GM18858 (cell line): ENCODE measurements around the gene GAD2.

Experiments
- ATAC-seq: cut with Tn5 transposase; IDR thresholded peaks from one replicate; pipeline ENCODE4 v1.9.1; 2021; ENCODE audit not compliant: unreplicated experiment

The GAD2 gene

DNA sequence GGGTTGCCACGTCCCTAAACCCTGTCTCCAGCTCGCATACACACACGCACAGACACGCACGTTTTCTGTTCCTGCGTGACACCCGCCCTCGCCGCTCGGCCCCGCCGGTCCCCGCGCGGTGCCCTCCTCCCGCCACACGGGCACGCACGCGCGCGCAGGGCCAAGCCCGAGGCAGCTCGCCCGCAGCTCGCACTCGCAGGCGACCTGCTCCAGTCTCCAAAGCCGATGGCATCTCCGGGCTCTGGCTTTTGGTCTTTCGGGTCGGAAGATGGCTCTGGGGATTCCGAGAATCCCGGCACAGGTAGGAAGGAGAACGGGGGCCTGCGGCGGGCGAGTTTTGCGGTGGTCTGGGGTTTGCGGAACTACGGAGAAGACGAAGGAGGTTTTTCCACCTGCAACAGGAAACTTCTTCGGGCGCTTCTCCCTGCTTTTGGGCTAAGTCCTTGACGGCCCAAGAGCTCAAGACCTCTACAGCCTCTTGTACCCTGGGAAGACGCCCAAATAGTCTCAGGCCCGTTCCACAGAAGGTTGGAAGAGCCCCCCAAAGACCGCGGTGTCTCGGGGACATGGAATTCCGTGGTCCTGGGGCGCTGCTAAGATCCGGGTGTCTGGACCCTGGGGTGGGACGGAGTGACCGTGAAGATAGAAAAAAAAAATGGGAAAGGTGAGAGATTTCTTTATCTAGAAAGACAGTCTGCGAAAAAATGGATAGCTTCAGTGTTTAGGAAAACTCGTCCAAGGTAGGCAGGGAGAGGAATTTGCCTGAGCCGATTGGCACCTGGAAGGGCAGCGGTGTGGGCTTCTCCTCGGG, at the start of gene GAD2:
GAD2 (plus strand) TSS at position 190 of the 811 bp plus-strand sequence; CDS start at position 226, 36 bp downstream.
- no peak for ATAC-seq

DNA sequence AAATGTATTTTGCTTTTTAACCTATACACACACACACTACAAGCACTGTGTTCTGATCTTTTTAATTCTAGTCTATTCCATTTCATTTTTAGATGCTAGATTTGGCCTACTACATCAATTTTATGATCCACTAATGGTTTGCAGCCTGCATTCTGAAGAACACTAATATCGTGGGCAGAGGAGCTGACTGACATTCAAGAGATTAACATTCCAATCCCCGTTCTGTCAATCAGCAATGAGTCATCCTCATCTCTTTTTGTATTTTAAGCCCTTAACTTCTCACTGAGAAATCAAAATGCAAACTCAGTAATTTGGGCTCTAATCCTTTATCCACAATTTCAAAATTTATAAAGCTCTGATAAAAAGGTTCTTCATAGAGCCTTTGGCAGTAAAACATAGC, 47.1 kb upstream of the GAD2 start:
- no peak for ATAC-seq

GRCh38 chr10:26172131-26172530, 44.4 kb upstream of the GAD2 start:
- ATAC-seq, result no peak

DNA sequence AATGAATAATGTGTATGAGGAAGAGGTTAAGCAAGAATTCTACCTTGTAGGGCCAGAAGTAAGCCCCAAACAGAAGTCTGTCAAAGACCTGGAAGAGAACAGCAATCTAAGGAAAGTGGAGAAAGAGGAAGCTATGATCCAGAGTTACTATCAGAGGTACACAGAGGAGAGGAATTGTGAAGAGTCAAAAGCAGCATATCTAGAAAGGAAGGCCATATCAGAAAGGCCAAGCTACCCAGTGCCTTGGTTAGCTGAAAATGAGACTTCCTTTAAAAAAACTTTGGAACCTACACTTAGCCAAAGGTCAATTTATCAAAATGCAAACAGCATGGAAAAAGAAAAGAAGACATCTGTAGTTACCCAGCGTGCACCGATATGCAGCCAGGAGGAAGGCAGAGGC, 42.7 kb upstream of the GAD2 start:
- ATAC-seq, result no peak

DNA sequence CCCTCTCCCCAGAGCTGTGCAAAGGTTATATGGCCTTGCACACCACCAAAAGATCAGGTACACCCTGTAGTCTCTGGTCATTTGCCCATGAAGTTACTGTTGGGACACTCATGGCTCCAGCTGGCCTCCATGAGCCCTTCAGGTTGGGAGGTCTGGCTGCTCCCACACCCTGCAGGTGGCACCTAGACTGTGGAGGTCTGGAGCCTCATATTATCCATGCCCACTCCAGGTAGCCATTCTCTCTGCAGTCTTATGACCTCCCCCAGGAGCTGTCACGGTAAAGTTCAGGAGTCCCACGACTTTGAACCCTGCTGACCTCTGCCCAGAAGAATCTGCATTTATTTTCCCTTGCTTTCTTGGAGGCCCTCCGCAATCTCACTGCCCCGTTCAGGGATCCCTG, 39.2 kb upstream of the GAD2 start:
- ATAC-seq, result no peak

GRCh38 chr10:26194275-26194674, 22.3 kb upstream of the GAD2 start:
- no peak for ATAC-seq

DNA sequence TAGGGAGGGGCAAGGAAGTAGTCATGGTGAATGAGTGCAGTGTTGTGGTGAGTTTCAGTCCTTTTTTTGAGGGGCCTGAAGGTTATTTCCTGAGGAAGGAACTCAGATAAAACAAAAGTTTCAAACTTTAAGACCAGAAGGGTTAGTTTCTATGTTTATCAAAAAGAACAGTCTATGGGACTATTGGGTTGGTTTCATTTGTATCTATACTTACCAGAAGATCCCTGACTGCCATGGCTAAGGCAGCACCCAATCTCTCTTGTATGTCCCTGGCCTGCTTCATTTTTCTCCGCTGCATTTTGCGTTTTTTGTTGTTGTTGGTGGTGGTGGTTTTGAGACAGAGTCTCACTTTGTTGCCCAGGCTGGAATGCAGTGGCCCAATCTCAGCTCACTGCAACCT, 19.3 kb upstream of the GAD2 start:
- ATAC-seq, result no peak

DNA sequence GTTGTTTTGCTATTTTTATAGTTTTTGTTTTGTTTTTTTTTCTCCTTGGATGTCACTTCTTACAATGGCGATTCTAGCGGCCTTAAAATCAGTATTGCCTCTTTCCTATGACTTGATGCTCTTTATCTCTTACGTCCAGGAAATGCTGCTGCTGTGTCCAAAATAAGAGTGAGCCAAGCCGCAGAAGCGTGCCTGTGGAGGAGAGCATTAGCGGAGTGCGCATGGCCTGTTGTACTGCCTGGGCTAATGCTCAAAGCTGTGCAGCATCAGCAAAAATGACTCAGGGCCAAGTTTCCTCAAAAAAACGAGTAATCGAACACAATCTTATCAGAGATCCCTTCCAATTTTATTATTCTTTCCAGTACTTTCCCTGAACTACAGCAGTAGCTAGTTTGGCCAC, 18.5 kb upstream of the GAD2 start:
- ATAC-seq, result no peak

DNA sequence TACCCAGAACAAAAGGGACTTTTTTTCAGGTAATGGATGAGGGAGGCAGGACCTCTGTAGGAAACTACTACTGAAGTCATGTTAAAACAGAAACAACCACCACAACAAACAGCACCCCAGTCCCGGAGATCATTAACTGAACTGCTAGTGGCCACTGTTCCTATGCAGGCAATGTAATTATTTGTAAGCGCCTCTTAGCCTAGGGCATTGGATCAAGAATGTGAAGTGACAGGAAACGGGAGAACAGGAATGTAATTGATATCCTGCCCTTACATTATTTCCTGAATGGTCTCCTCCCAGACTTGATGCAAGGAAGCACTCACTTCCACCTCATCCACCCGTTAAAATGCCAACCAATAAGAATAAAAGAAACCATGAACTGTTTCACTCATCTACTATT, 16.7 kb upstream of the GAD2 start:
- no peak for ATAC-seq

DNA sequence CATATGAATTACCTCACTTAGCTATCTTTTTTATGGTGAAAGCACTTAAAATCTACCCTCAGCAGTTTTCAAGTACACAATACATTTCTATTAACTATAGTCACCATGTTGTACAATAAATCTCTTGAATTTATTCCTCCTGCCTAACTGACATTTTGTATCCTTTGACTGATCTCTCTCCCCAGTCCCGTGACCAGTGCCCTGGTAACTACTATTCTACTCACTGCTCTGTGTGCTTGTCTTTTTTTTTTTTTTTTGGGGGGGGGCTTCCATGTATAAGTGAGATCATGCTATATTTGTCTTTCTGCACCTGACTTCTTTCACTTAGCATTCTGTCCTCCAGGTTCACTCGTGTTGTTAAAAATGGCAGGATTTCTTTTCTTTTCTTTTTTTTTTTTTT, 11.4 kb upstream of the GAD2 start:
- no peak for ATAC-seq

DNA sequence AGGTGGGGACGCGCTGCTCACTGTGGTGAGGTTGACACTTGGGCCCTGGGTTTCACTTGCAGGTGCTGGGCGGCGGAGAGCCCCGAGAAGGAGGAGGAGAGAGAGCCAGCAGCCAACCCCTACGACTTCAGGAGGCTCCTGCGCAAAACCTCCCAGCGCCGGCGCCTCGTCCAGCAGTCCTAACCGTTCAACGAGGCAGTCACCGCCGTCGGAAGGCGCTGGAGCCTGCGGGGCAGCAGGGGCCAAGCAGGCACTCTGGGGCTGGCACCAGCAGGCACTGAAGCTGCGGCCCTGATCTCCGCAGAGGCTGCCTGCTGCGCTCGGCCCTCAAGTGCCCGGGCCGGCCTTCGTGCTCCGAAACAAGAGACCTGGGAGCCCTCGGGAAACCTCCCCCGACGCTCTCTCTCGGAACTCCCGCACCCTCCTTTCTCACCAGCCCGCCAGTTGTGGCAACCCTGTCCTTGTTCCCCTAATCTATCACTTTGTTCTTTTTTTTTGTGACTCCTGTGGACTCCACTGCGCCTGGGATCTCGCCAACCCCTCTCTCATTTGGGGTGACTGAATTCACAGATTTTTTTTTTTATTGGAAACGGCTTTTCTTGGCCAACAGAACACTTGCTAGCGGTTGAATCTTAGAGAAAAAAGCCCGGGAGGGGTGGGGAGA, 4.7 kb upstream of the GAD2 start:
- no peak for ATAC-seq

- no peak for ATAC-seq
These were observed 4.1 kb upstream of the GAD2 start for GRCh38 chr10:26212511-26212910.

DNA sequence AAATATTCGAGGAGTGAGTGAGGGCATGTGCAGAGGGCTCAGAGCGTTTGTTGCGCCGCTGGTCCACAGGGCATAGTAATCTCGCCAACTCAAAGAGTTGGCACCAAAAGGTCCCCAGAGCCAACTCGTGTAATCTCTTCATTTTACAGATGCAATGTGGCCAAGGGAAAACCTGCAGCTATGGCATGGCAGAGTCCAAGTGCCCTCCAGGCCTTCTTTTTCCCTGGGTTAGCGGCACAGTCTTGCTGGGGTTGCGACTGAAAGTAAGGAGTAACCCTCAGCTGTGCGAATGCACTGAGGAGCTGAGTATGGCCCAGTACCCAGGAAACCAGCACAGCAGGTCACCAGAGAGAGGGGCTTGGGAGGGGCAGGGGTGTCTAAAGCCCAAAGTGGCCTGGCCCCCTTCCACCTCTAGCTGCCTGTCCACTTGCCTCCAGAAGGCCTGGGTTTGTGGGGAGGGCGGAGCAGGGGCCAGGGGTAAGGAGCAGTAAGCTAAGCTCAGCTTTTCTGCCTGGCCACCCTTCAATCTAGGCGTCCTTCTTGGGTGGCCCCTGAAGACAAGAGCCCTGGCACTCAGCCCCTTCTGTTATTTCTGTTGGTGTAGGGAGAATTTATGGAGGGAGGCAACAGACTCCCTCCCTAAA, 3.3 kb upstream of the GAD2 start:
- no peak for ATAC-seq

GRCh38 chr10:26214004-26214403, 2.6 kb upstream of the GAD2 start:
- ATAC-seq, result no peak

GRCh38 chr10:26214551-26215395, 1.8 kb upstream of the GAD2 start:
- ATAC-seq, result no peak

DNA sequence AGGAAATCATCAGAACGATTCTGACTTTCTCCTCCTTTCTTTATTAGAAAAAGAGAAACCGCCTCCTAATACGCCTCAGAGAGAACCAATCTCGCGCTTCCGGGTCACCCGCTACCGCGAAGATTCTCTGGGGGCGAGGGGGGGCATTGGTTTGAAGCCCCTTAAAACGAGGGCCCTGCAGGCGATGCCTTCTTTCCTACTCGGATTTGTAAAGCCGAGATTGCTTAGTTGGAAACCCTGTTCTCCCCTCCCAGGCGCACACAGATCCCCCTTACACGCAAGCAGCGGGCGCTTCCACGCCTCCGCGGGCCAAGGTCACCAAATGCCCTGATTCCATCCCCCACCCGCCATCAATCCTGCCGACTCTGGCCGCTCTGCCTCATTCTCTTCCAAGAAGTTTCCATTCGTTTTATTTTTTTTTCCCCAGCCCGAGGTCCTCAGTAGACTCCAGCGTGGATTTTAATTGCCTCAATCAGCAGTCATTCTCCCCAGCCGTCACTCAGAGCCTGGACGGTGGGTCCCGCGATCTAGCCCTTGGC, 1.1 kb upstream of the GAD2 start:
- ATAC-seq, result no peak

DNA sequence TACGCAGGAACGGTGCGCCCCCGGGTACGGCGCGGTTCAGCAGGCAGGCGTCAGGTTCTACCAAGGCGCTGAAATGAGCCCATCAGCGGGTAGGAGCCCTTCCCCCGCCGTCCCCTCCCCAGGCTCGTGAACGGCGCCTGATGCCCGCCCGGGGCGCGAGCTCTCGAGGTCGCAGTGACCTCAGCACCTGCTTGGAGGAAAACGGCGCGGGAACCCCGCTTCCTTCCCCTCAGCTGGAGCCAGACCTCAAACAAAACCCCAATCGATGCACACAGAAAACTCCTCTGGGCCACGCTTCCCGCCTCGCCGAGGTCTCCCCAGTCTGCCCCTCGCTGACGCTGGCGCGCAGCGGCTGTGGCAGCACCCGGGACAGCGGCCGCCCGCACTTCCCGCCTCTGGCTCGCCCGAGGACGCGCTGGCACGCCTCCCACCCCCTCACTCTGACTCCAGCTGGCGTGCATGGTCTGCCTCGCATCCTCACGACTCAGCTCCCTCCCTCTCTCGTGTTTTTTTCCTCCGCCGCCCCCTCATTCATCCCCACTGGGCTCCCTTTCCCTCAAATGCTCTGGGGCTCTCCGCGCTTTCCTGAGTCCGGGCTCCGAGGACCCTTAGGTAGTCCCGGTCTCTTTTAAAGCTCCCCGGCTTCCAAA, 514 bp upstream of the GAD2 start:
- ATAC-seq, result no peak

- ATAC-seq, result no peak
These were observed 967 bp downstream of the GAD2 start for GRCh38 chr10:26217396-26218086.

DNA sequence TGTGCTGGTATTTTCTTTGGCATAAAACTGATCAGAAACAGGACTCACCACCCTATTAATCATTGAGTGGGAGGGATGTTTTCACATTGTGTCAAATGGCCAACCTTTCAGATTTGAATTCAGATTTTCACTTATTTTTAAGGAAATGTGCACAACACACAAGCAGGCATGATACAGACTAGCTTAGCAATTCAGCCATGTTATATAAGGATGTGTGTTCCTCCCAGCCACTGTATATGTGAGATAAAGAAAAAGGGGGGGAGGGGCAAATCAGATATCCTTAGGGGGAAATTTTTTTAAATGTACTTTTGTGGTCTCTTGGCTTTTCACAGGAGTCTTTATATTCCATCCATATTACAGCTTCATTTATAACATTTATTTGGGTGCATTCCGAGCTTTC, 3.1 kb downstream of the GAD2 start:
- no peak for ATAC-seq

GRCh38 chr10:26220901-26221300, 4.3 kb downstream of the GAD2 start:
- no peak for ATAC-seq
